ENCODE measurements around the gene FNBP1. TPM values are rescaled to one million over a fixed set of nuclear protein-coding genes. Genes with fewer than 3 reads are reported as not detected.

FNBP1 gene
- total and polyA plus RNA-seq, 2 of the 13 experiments (the other 11 are each of a cell fraction or from before 2014, with no cell fraction given), result 5.4 to 19.5 TPM

- no peaks in the 10 kb centered on the region for H3K9me3 ChIP-seq (ENCODE audit: low read length)
- peaks cover 6% of the 10 kb centered on the region for H3K4me1 ChIP-seq (ENCODE audit: insufficient read depth, low read length)
- in situ Hi-C loops (cut with HindIII; ENCODE audit: extremely low pct_ligation_motif_present, low pct_unique_long_range_greater_than_20kb) (no loop called here), intact Hi-C loops (cut with micrococcal nuclease; ENCODE audit: unreplicated experiment) (no loop called here)
- H3K27ac ChIP-seq (ENCODE audit: extremely low read length, insufficient read depth, low read length), result no peak overlapping the region
- no peaks in the 10 kb centered on the region for H4K20me1 ChIP-seq (ENCODE audit: insufficient read depth, low read length)
- H3K4me2 ChIP-seq (ENCODE audit: low read depth, low read length), result no peak overlapping the region
- POLR2A ChIA-PET, result no interaction called here
- TF ChIP-seq ZNF142 (CRISPR knock-in tag; IDR thresholded peaks at IDR 0.05) (no peak), HMGXB4 (CRISPR knock-in tag; IDR thresholded peaks at IDR 0.05; ENCODE audit: borderline replicate concordance in 1 of 2, low read depth in 1 of 2) (no peak), ZNF572 (CRISPR knock-in tag; IDR thresholded peaks at IDR 0.05) (no peak), PAXIP1 (CRISPR knock-in tag; conservative IDR thresholded peaks at IDR 0.05) (no peak), ZNF18 (CRISPR knock-in tag; IDR thresholded peaks at IDR 0.05; ENCODE audit: insufficient replicate concordance) (no peak), PLSCR1 (CRISPR knock-in tag; IDR thresholded peaks at IDR 0.05; ENCODE audit: borderline replicate concordance) (no peak), FOSL2 (CRISPR knock-in tag; IDR thresholded peaks at IDR 0.05) (no peak), PAF1 (CRISPR knock-in tag; IDR thresholded peaks at IDR 0.05) (no peak)
- WGBS (ENCODE audit: low lambda C conversion rate), result 91% methylated on average over 9 of the region's 9 CpGs
- no peak overlapping the region for H2AFZ ChIP-seq (ENCODE audit: low read length)
- FAIRE-seq, result no peak
- no peak overlapping the region for H3K4me3 ChIP-seq (replicated peaks in 1 of 3; ENCODE audit: insufficient read depth in 1 of 3, low read depth in 2 of 3, low read length in 3 of 3)
- BruUV-seq (replicated peaks), result no TSS peak
- H3K9ac ChIP-seq (ENCODE audit: insufficient read depth, low read depth, low read length), result no peak overlapping the region
- no peaks in the 10 kb centered on the region for H3K79me2 ChIP-seq (ENCODE audit: insufficient read depth, low read length)
- peaks cover 0 to 10% of the 10 kb centered on the region in 2 experiments; a peak in 1 of 5 replicates for H3K36me3 ChIP-seq (replicated peaks in 1 of 2; ENCODE audit: control insufficient read depth in 1 of 2, insufficient read depth in 2 of 2, low read length in 2 of 2)
- CTCF ChIA-PET (ENCODE audit: low intra/inter-chr PET ratio, low total read pairs), result no interaction called here
- ATAC-seq, result no peak
- no peak for DNase-seq (ENCODE audit: low spot score)
- no peaks in the 10 kb centered on the region for H3K27me3 ChIP-seq (ENCODE audit: control insufficient read depth in 1 of 2, insufficient read depth in 2 of 2, low read length in 2 of 2)
Measured at GRCh38 chr9:129962451-129962864, 80.5 kb downstream of the FNBP1 start.
